ENCODE data around the gene PLAAT4. TPM values are rescaled to one million over a fixed set of nuclear protein-coding genes. Genes with fewer than 3 reads are reported as not detected.

Gene PLAAT4
- total and polyA plus RNA-seq, 2 experiments from 2014 or later, result not detected

- no peak overlapping the region for H3K4me3 ChIP-seq
- H3K27me3 ChIP-seq, result no peaks in the 10 kb centered on the region
- H3K9me3 ChIP-seq (ENCODE audit: low read depth), result no peaks in the 10 kb centered on the region
- no peaks in the 10 kb centered on the region for H3K4me1 ChIP-seq (ENCODE audit: low read depth)
- DNase-seq (ENCODE audit: low read depth in 1 of 2, low spot score in 1 of 2), result no peak
- no peak overlapping the region for H3K27ac ChIP-seq
- TF ChIP-seq, protein P1, sequence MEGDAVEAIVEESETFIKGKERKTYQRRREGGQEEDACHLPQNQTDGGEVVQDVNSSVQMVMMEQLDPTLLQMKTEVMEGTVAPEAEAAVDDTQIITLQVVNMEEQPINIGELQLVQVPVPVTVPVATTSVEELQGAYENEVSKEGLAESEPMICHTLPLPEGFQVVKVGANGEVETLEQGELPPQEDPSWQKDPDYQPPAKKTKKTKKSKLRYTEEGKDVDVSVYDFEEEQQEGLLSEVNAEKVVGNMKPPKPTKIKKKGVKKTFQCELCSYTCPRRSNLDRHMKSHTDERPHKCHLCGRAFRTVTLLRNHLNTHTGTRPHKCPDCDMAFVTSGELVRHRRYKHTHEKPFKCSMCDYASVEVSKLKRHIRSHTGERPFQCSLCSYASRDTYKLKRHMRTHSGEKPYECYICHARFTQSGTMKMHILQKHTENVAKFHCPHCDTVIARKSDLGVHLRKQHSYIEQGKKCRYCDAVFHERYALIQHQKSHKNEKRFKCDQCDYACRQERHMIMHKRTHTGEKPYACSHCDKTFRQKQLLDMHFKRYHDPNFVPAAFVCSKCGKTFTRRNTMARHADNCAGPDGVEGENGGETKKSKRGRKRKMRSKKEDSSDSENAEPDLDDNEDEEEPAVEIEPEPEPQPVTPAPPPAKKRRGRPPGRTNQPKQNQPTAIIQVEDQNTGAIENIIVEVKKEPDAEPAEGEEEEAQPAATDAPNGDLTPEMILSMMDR (IDR thresholded peaks at IDR 0.05; ENCODE audit: low read depth, low read length), result no peak
- no peaks in the 10 kb centered on the region for H3K36me3 ChIP-seq
Observed at GRCh38 chr11:63586451-63587166, 50.0 kb downstream of the PLAAT4 start.

DNA sequence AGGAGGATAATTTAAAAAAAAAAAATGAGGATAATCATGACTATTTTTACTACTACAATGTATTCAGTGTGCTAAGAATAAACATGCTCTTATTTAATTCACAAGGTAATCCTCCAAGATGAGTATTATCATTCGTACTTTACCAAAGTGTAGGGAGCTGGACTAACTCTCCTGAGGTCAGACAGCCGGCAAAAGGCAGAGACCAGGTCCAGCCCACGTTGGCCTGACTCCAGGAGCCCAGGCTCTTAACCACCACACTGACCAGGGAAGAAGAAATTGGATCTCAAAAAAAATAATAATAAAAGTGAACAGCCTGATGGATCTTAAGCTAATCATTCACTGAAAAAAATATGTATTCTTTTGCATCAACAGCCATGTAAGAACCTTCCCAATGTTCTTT is 52.4 kb downstream of the PLAAT4 start:
- Histone ChIP-seq H3K9me3 (ENCODE audit: low read depth) (no peaks in the 10 kb centered on the region), H3K4me3 (no peak overlapping the region), H3K36me3 (no peaks in the 10 kb centered on the region), H3K4me1 (ENCODE audit: low read depth) (no peaks in the 10 kb centered on the region), H3K27ac (no peak overlapping the region), H3K27me3 (no peaks in the 10 kb centered on the region)
- TF ChIP-seq, protein P1 (IDR thresholded peaks at IDR 0.05; ENCODE audit: low read depth, low read length), result no peak
- DNase-seq (ENCODE audit: low read depth in 1 of 2, low spot score in 1 of 2), result peak in 1 of 2 donors; percentile 50

- Histone ChIP-seq H3K36me3 (no peaks in the 10 kb centered on the region), H3K27ac (no peak overlapping the region)
- TF ChIP-seq, protein P1 (IDR thresholded peaks at IDR 0.05; ENCODE audit: low read depth, low read length), result no peak
Observed at GRCh38 chr11:63590024-63590788, 53.6 kb downstream of the PLAAT4 start.

GRCh38 chr11:63592975-63593395 is 56.4 kb downstream of the PLAAT4 start:
- TF ChIP-seq, protein P1 (IDR thresholded peaks at IDR 0.05; ENCODE audit: low read depth, low read length), result peak; percentile 71
- Histone ChIP-seq H3K9me3 (ENCODE audit: low read depth) (no peaks in the 10 kb centered on the region), H3K4me1 (ENCODE audit: low read depth) (no peaks in the 10 kb centered on the region), H3K27me3 (no peaks in the 10 kb centered on the region), H3K27ac (no peak overlapping the region), H3K4me3 (no peak overlapping the region), H3K36me3 (no peaks in the 10 kb centered on the region)
- peak in 1 of 2 donors; percentile 59 for DNase-seq (ENCODE audit: low read depth in 1 of 2, low spot score in 1 of 2)

More at GRCh38 chr11:63590024-63590788, 53.6 kb downstream of the PLAAT4 start:
- Histone ChIP-seq H3K4me3 (no peak overlapping the region), H3K4me1 (ENCODE audit: low read depth) (no peaks in the 10 kb centered on the region), H3K9me3 (ENCODE audit: low read depth) (no peaks in the 10 kb centered on the region), H3K27me3 (no peaks in the 10 kb centered on the region)
- DNase-seq (ENCODE audit: low read depth in 1 of 2, low spot score in 1 of 2), result no peak

DNA sequence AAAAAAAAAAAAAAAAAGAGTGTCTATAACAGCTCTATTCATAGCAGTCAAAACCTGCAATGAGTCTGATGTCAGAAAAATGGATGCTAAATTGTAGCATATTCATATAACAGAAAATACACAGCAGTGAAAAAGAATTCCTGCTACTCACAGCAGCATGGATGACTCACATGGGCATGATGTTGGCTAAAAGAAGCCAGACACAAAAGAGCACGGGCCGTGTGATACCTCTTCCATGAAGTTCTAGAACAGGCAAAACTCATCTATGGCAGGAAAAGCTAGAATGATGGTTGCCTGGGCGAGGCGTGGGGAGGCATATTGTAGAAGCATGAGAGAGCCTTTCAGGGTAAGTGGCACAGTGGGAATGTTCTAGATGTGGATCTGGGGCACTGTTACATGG is 58.7 kb downstream of the PLAAT4 start:
- DNase-seq (ENCODE audit: low read depth in 1 of 2, low spot score in 1 of 2), result no peak
- no peaks in the 10 kb centered on the region for H3K36me3 ChIP-seq
- no peak overlapping the region for H3K4me3 ChIP-seq
- H3K27me3 ChIP-seq, result no peaks in the 10 kb centered on the region
- no peaks in the 10 kb centered on the region for H3K9me3 ChIP-seq (ENCODE audit: low read depth)
- TF ChIP-seq, protein P1 (IDR thresholded peaks at IDR 0.05; ENCODE audit: low read depth, low read length), result no peak
- no peaks in the 10 kb centered on the region for H3K4me1 ChIP-seq (ENCODE audit: low read depth)
- H3K27ac ChIP-seq, result no peak overlapping the region

Other genes starting within 250 kb of the PLAAT4 start
- 0.18 TPM in 1 of 2 replicates, not detected in the other for gene SLC22A9, start 167.0 kb upstream of the PLAAT4 start, total RNA-seq
- 0.09 TPM in 1 of 2 replicates, not detected in the other for gene SLC22A9, start 167.0 kb upstream of the PLAAT4 start, polyA plus RNA-seq
- gene PLAAT5, start 45.6 kb upstream of the PLAAT4 start, total RNA-seq, result 0.06 TPM in 1 of 2 replicates, not detected in the other
- gene PLAAT5, start 45.6 kb upstream of the PLAAT4 start, polyA plus RNA-seq, result 0.90 TPM in 1 of 2 replicates, not detected in the other
- not detected in 2 replicates for gene LGALS12, start 30.7 kb upstream of the PLAAT4 start, total RNA-seq
- gene LGALS12, start 30.7 kb upstream of the PLAAT4 start, polyA plus RNA-seq, result not detected in 2 replicates
- not detected in 2 replicates for gene PLAAT2, start 26.6 kb downstream of the PLAAT4 start, total RNA-seq
- not detected in 2 replicates for gene PLAAT2, start 26.6 kb downstream of the PLAAT4 start, polyA plus RNA-seq
- gene PLAAT3, start 77.6 kb downstream of the PLAAT4 start, total RNA-seq, result 7.6 and 10.0 TPM in 2 replicates
- 10.8 and 29.3 TPM in 2 replicates for gene PLAAT3, start 77.6 kb downstream of the PLAAT4 start, polyA plus RNA-seq
- 3.1 and 4.6 TPM in 2 replicates for gene ATL3, start 134.6 kb downstream of the PLAAT4 start, total RNA-seq
- gene ATL3, start 134.6 kb downstream of the PLAAT4 start, polyA plus RNA-seq, result 2.4 and 3.8 TPM in 2 replicates
- 99.7 and 132 TPM in 2 replicates for gene RTN3, start 144.7 kb downstream of the PLAAT4 start, total RNA-seq
- 99.5 and 116 TPM in 2 replicates for gene RTN3, start 144.7 kb downstream of the PLAAT4 start, polyA plus RNA-seq
- 31.5 and 42.8 TPM in 2 replicates for gene ZFTA, start 232.0 kb downstream of the PLAAT4 start, total RNA-seq
- gene ZFTA, start 232.0 kb downstream of the PLAAT4 start, polyA plus RNA-seq, result 10.0 and 16.5 TPM in 2 replicates